NCI-H1092 treated with DMSO at 0.1 percent for 48 hours (cell line): ENCODE measurements around the gene EIF2AK3.
"Not testable (repeated sequence)": the region's sequence is repeated elsewhere in the genome, so short reads cannot be mapped to it uniquely, and the experiment has no call there.

Experiments
- DNase-seq: peaks from one replicate; lab custom pipeline; 2025; lab: John Stamatoyannopoulos, UW

The EIF2AK3 gene

DNA sequence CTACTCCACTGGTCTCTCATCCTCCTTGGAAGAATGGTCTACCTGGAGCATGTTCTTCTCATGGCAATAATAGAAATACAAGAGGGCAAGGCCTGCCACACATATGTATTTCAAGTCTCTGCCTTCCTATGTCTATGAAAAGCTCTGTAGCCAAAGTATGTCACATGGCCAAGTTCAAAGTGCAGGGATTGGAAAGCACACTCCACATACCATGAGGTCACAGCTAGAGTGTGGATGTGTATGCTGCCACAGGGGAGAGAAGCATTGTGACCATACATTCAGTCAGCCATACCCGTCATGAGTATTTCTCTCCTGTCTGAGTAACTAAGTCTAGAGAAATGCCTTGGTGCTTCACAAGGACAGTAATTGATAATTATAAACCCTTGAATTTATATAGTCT, 8.8 kb upstream of the EIF2AK3 start:
- DNase-seq = no peak

DNA sequence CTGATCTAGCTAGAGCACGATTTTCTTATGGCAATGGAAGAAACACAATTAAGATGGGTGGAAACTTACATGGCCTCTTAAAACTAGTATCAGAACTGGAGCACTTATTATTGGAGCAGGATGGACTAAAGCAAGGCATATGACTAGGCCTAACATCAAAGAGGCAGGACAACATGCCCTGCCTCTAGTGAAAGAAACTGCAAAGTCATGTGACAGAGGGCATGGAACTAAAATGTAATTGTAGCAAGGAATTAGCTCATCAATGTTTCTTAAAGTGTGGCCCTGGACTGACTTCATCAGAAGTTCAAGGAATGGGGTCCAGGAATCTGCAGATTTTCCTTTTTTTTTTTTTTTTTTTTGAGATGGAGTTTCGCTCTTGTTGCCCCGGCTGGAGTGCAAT, 5.3 kb upstream of the EIF2AK3 start:
- no peak for DNase-seq

DNA sequence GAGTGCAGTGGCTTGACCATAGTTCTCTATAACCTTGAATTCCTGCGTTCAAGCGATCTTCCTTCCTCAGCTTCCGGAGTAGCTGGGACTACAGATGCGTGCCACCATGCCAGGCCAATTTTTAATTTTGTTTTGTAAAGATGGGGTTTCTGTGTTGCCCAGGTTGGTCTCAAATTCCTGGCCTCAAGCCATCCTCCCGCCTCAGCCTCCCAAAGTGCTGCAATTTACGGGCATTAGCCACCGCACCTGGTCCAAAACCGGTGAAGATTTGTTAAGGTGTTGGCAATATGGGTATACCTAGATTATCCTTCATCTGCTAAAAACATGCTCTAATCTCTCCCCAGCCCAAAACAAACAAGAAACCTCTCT, 1.3 kb upstream of the EIF2AK3 start:
- no peak for DNase-seq

DNA sequence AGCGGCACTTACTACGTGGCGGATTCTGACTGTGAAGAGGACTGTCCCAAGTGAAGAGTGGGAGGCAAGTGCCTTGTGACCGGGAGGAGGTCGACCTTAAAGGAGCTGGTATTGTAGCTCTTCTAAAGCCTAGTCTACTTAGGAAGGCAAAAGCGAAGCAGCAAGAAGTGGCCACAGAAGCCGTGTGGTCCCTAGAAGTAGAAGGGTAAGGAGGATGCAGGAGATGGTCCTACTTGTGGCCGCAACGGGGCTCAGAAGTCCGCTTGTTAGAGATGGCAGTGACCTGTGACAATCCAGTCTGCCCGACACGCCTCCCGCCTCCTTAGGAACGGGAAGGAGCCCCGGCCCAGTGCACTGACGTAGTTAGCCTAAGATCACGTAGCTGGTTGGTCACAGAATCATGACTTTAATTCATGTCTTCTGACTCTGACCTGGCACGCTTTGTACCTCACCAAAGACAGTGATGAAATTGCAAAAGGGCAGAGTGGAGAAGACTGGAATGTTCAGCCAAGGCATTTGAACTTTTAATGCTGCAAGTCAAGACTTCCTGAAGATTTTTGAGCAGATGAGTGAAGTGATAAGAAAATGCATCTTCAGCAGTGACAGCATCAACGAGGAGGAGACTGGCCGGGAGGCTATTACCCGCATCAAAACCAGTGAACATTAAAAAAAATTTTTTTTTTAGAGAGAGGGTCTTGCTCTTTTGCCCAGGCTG, 749 bp upstream of the EIF2AK3 start:
- DNase-seq = no peak

DNA sequence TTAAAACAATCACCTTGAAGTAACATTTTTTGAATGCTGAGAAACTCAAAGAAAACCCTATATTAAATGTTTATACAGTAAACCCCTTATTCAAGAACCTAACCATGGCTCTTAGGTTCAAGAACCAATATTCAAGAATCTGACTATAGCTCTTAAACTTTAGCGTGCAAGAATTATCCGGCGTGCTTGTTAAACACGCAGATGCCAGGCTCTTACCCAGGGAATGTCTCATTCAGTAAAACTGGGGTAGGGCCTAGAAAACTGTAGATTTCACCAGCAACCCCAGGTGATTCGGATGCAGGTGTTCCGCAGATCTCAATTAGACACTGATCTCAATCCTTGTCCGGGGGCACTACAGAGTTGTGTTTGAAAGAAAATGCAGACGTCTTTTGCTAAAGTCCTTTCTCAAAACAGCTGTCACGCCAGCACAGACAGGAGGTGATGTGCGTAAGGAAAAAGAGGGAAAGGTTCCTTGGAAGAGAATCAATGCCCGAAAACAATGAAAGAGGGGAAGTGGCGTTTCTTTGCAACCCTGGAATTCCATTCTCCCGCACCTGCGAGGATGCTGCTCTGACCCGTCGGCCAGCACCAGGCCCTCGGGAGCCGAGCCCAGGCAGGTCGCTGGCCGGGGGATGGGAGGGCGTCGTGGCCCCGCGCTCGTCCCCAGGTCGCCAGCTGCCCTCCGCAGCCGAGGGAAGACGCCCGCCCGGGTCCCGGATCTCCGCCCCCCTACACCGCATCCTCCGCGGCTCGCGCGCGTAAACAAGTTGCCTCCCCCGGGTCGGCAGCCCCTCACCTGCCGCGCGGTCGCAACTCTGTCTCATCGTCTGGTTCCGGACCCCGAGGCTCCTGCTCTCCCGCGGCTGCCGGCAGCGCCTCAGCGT, 851 bp downstream of the EIF2AK3 start:
- DNase-seq = peak; percentile 5

DNA sequence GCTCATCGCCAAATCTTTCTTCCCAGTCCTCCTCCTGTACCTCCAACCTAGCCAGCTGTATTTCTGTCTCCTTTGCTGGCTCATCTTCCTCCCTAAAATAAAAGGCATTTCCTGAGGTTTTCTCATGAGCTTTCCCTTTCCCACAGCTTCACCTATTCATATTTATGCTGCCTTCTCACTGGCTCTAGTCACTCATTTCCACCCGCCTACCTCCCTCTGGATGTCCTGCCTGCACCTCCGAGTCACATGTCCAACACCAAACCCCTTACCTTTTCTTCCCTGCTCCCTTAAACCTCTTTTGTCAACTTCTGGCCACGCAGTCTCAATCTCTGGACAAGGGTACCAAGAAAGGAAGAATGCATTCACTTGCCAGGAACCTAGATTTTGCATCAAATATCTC, 2.8 kb downstream of the EIF2AK3 start:
- no peak for DNase-seq

DNA sequence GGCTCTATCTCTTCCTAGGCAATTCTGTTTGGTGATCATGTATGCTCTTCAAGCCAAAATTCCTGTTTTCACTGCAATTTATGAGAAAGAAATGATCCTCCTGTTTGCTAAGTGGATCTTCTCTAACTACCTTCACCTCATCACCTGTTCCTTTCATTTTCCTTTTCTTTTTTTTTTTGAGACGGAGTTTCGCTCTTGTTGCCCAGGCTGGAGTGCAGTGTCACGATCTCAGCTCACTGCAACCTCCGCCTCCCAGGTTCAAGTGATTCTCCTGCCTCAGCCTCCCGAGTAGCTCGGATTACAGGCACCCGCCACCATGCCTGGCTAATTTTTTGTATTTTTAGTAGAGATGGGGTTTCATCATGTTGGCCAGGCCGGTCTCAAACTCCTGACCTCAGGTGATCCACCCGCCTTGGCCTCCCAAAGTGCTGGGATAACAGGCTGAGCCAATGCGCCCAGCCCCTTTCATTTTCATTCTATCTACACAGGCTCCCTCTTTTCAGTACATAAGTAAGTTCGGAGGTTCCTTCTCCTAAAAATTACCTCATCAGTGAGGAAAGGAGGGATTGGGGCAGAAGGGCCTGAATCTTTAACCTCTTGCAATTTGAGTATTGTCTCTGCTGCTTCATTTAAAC, 3.3 kb downstream of the EIF2AK3 start:
- DNase-seq = not testable (repeated sequence)

DNA sequence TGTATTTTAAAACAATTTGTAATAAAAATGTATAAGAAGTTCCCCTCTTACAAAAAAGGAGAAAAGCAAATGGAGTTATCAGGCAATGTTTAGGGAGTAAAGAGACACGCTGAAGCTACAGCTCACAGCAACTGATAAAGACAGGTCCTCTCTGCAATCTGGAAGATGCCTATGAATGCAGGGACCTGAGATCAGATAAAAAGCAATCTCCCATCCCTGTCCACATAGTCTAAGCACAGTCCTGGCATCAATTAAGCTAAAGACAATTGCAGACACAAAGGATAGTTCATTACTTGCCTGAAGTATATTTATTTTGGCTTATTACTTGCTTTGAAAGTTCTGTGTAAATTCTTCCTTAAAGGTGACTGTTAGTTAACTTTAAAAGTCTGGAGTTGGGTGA, 5.0 kb downstream of the EIF2AK3 start:
- no peak for DNase-seq

DNA sequence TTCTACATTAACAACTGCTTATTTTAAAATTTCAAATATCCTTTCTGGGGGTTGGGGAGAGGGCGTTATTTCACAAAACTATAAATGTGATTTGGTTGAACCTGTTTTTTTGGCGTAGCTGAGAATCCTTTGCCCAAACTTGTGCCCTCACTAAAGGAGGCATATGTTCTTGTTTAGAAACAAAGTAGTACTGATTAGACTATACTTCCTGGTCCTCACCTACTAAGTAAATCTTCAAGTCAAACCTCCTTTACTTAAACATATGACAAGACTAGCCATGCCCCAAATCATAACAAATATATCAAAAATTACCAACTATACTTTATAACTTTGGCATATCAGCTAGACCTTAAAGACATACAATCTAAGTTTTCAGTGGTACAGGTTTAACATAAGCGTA, 5.8 kb downstream of the EIF2AK3 start:
- DNase-seq = no peak

DNA sequence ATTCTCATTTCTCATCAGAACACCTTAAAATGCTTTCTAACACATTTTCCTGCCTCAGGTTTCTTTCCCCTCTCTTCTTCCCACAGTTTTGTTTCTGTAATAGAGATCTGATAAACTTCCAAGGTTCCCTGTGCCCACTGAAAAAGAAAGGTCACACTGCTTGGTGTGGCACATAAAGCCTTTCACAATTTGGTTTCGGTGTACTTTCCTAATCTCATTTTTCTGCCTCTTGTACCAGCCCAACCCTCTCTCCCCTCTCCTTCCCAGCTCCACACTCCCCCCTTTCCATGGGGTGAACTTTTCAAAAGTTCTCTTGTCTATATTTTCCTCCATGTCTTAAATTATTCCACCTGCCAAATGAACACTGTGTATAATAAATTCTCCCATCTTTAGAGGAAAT, 7.2 kb downstream of the EIF2AK3 start:
- no peak for DNase-seq

DNA sequence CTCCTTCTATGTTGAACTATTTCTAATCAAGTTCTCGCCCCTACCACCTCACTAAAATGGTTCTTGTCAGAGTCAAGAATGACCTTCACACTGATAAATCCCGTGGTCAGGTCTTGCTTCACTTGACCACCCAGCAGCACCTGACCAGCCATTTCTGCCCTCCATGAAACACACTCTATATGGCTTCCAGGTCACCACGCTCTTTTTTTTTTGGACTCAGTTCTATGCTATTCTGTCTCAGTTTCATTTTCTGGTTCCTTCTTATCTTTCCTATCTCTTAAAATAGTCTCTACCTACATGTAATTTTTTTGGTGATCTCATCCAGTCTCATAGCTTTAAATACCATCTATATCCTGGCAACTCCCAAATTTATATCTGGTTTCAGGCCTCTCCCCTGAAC, 11.4 kb downstream of the EIF2AK3 start:
- no peak for DNase-seq

DNA sequence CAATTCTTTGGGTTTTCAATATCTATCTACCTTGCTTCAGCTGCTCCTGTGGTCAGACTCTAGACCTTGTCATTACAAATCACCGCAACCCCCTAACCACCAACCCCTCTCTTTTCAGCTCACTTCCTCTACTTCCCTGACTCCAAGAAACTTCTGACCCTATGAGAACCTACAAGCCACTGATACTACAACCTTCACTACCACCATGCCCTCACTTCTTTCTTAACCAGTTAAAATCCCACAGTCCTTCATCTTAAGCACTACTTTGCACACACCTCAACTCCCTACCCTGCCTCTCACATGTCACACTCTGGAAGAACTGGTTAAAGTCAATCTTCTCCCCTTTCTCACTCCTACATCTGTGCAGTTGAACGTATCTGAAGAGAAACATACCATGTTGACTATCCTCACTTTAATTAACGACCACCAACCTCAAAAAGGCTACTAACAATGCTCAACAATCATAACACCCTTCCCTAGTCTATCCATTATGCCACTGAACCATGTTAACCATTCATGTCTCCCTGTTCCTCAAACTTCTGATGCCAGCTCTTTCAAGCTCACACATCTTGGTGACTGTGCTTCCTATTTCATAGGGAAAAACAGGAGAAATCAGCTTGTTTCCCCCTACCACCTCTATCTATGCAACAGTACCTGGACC, 12.6 kb downstream of the EIF2AK3 start:
- DNase-seq = no peak

DNA sequence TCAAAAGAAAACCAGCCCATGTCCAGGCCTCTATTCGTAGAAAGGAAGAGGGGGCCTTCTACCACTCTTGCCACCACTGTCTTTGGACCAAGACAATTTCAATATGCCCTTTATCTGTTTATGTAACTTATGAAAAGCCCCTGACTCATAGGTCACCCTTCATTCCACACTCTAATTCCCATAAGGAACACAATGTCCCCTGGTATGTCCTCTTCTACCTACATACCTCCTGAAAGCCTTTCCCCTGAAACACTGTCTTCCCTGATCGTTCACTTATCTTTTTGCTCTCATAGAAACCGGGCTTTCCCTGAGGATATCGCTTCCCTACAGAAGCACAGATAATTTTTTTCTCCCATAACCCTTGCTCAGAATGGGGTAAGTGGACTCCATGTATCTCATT, 13.3 kb downstream of the EIF2AK3 start:
- DNase-seq = no peak

DNA sequence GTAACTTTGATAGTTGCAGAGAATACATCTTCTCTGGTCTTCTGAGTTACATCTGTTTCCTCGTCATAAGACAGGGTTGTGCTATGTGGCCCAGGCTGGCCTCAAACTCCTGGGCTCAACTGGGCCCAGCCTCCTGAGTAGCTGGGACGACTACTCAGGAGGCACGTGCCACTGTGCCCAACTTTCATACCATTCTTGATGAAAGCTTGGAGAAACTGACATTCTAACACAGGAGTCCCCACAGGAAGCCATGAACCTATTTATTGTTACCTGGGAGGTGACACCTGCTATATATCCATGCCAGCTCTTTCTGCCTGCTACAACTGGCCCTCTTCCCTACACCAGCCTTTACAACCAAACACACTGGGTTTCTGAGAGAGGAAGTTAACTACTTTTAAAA, 19.1 kb downstream of the EIF2AK3 start:
- DNase-seq = no peak

DNA sequence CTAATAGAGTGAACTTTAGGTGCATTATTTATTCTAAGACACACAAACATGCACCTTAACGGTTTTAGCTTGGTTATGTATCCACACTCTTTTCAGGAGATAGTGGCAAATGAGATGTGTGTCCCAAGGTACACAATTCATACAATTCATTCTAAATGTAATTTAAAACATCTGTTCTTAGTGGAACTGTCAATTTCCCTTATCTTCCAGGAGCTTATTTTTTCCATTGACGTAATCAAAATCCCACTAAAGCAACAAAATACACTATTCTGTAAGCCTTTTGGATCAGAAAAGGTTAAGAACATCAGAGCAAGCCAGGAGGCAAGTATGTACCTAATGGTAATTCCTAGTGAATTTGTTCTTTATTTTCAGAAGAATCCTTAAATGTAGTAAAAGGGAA, 19.8 kb downstream of the EIF2AK3 start:
- no peak for DNase-seq

DNA sequence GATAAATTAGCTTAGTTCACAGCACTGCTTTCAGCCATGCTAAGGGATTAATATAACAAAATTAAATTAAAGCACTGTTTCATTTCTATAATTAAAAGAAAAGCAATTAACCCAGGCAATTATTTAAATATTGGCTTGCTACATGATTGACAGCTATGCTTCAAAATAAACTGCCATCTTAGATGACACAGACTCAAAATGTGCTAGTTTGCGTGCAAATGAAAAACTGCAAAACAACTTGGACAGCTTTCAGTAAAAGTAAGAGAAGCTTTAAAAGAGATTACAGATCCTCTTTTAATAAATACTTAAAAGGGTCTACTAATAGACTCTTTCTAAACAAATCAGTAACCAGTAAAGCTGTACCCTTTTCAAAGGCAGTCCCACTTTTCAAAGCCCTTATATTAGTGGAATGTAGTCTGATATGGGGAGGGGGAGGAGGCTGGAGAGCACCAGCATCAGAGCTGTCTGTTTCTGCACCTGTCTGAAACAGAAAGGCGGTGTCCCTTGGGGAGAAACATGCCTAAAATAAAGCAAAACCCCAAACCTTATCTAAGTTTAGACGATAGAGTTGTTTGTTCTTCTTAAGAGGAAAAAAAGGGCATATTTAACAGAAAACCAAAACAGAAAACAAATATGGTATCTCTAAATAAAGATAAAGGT, 20.8 kb downstream of the EIF2AK3 start:
- DNase-seq = no peak

DNA sequence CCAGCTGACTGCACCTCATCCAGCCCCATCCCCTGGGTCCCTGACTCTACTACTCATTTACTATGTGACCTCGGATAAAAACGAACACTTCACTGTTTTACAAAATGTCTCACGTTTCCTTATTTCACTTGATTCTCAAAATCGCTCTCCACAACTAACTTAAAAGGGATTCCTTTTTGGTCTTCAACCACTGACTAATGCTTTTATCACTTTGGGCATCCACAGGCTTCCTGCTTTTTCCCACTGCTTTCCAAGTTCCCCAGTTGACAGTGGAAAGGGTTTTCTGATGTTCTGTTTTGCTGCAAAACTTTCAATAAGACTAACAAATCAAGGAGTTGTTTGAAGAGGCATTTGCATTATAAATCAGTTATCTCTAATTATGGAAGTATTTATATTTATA, 24.1 kb downstream of the EIF2AK3 start:
- DNase-seq = no peak

DNA sequence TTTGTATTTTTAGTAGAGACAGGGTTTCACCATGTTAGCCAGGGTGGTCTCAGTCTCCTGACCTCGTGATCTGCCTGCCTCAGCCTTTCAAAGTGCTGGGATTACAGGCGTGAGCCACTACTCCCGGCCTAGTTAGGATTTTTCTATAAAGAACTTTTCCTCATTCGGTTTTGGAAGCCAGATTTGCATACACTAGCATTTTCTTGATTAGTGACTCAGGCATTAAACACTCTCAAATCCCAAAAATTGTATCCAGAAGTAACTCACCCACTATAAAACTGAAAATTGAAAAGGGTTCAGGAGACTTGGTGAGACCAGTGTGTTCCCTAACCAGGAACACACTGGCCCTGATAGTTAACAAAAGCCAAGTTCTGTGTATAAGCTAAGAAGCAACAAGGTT, 25.2 kb downstream of the EIF2AK3 start:
- DNase-seq = no peak

DNA sequence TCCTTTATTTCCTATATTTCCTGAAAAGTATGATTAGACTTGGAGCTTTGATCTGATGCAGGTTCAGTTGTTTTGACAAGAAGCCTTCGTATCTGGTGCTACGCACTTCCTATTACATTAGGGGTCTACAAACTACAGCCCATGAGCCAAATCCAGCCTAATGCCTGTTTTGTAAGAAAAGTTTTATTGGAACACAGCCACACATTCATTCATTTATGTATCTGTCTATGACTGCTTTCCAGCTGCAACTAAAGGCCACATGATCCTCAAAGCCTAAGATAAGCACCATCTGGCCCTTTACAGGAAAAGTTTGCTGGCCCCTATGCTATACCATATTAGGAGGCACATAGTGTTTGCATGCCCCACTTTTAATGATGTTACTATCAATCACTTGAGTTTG, 26.0 kb downstream of the EIF2AK3 start:
- DNase-seq = no peak

DNA sequence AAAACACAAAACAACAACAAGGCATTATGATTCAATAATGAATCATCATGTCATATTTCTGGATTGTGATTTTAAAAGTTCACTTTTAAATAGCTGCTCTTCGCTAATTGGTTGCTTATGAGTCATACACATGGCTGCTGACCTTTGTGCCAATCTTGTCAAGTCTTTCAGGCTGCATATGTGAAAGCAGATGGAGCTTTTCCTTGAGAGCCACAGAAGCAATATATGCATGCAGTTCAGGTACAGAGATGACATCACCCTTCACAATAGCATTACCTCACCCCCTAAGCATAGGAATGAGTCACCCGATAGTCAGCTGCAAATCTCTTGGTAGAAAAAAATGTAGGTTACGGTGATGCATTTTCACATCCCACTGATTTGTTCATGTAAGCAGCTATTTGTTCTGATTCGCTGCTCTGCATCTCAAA, 27.2 kb downstream of the EIF2AK3 start:
- DNase-seq = no peak

DNA sequence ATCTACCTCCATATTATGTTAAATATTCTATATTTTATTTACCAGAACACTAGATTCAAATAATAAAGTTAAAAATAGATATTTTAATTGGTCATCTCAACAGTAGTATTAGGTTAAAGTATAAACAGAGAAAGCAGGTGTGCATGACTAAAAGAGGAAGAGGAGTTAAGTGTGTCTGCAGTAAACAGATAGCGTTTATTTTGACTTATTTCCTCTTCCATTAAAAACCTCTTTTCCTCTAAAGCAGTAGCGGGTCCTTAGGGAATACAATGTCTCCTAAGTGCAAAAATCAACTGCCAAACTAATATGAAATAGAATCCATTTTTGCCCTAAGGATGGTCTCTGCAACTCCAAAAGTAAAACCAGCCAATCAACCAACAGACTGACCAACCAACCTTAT, 27.7 kb downstream of the EIF2AK3 start:
- no peak for DNase-seq

DNA sequence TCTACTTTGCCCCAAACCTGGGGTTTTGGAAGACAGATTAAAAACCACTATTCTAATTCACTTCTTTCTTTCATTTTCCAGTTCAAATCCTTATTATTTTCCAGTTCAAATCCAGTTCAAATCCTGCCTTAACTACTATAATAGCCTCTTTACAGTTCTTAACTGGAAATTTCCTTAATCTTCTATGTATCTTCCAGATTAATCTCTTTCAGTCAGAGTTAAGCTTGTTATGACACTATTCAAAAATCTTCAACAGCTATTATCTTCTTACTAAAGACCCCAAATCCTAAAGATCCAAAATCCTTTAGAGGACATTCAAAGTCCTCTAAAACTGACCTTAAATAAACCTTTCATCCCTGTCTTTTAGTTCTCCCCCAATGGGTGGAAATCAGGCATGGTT, 30.1 kb downstream of the EIF2AK3 start:
- DNase-seq = no peak
